IMR-90 (cell line): ENCODE results near the gene GPC2.

Experiments
- BHLHE40 ChIP-seq: fragments of 150-350 bp; IDR thresholded peaks from 2 replicates; pipeline ENCODE4 v1.6.1; 2016; ENCODE audit warnings: mild to moderate bottlenecking, low read depth, low read length
- CEBPB ChIP-seq: IDR thresholded peaks from 2 replicates; pipeline ENCODE4 v1.6.1; 2012; ENCODE audit warnings: low read depth, low read length, improper control_type of control experiment
- CHD1 ChIP-seq: IDR thresholded peaks from 2 replicates; pipeline ENCODE4 v1.6.1; 2012; ENCODE audit warnings: low read depth, low read length, improper control_type of control experiment
- CTCF ChIP-seq: conservative IDR thresholded peaks from 2 replicates; pipeline ENCODE4 v1.5.1; 2012; ENCODE audit warnings: mild to moderate bottlenecking, low read depth, low read length, improper control_type of control experiment
- ELK1 ChIP-seq: fragments of 150-350 bp; IDR thresholded peaks from 2 replicates; pipeline ENCODE4 v1.6.1; 2016; ENCODE audit warnings: low read depth, mild to moderate bottlenecking, low read length, moderate library complexity, borderline replicate concordance
- MAFK ChIP-seq: IDR thresholded peaks from 2 replicates; pipeline ENCODE4 v1.6.1; 2012; ENCODE audit warnings: low read depth, low read length, improper control_type of control experiment
- MAZ ChIP-seq: IDR thresholded peaks from 2 replicates; pipeline ENCODE4 v1.6.1; 2012; ENCODE audit warnings: low read depth, mild to moderate bottlenecking, low read length, improper control_type of control experiment, moderate library complexity, borderline replicate concordance
- MXI1 ChIP-seq: IDR thresholded peaks from 2 replicates; pipeline ENCODE4 v1.6.1; 2012; ENCODE audit warnings: low read depth, mild to moderate bottlenecking, low read length, moderate library complexity, borderline replicate concordance
- POLR2A ChIP-seq: IDR thresholded peaks from 2 replicates; pipeline ENCODE4 v1.6.1; 2012; ENCODE audit warnings: mild to moderate bottlenecking, low read depth, low read length
- RAD21 ChIP-seq: IDR thresholded peaks from 2 replicates; pipeline ENCODE4 v1.6.1; 2012; ENCODE audit warnings: low read length, improper control_type of control experiment
- RCOR1 ChIP-seq: IDR thresholded peaks from 2 replicates; pipeline ENCODE4 v1.6.1; 2012; ENCODE audit warnings: mild to moderate bottlenecking, low read length, improper control_type of control experiment; ENCODE audit not compliant: insufficient replicate concordance
- RFX5 ChIP-seq: IDR thresholded peaks from 2 replicates; pipeline ENCODE4 v1.8.0; 2012; ENCODE audit warnings: low read depth, mild to moderate bottlenecking, low read length, moderate library complexity
- USF2 ChIP-seq: fragments of 150-350 bp; IDR thresholded peaks from 2 replicates; pipeline ENCODE4 v1.6.1; 2017; ENCODE audit warnings: mild to moderate bottlenecking, antibody characterized with exemption, low read length, low read depth

- TF ChIP-seq CTCF (no peak), POLR2A (no peak), ELK1 (no peak), RFX5 (no peak), CEBPB (no peak), MAFK (no peak), CHD1 (no peak), USF2 (no peak), RAD21 (no peak), MAZ (no peak), BHLHE40 (no peak), MXI1 (no peak), RCOR1 (no peak)
Observed at GRCh38 chr7:100155553-100156317, 21.4 kb downstream of the GPC2 start.
